Epidermal melanocyte (primary cell): ENCODE data around the gene PTH1R.

ENCODE experiments used
- DNase-seq: peaks from one replicate; pipeline ENCODE4 v3.0.0; 2011; ENCODE audit warnings: low spot score; ENCODE audit not compliant: insufficient read length

The PTH1R gene

GRCh38 chr3:46928282-46928681 lies 50.8 kb downstream of the PTH1R start:
- no peak for DNase-seq

- no peak for DNase-seq
Observed at GRCh38 chr3:46929324-46929723, 51.8 kb downstream of the PTH1R start.

GRCh38 chr3:46930166-46930944 lies 52.8 kb downstream of the PTH1R start:
- DNase-seq, result no peak

GRCh38 chr3:46930945-46931403 lies 53.5 kb downstream of the PTH1R start:
- peak; percentile 76 for DNase-seq

- DNase-seq, result peak; percentile 76
Observed at GRCh38 chr3:46931631-46932331, 54.3 kb downstream of the PTH1R start.

GRCh38 chr3:46932455-46933225 lies 55.1 kb downstream of the PTH1R start:
- DNase-seq, result no peak

GRCh38 chr3:46933261-46933660 lies 55.7 kb downstream of the PTH1R start:
- DNase-seq, result no peak

GRCh38 chr3:46934072-46934471 lies 56.6 kb downstream of the PTH1R start:
- no peak for DNase-seq

- DNase-seq, result no peak
Observed at GRCh38 chr3:46934498-46935167, 57.1 kb downstream of the PTH1R start.

GRCh38 chr3:46935168-46935858 lies 57.8 kb downstream of the PTH1R start:
- DNase-seq, result peak; percentile 88

- DNase-seq, result no peak
Observed at GRCh38 chr3:46935989-46936558, 58.6 kb downstream of the PTH1R start.

- DNase-seq, result no peak
Observed at GRCh38 chr3:46936733-46937250, 59.3 kb downstream of the PTH1R start.

GRCh38 chr3:46938118-46938517 lies 60.6 kb downstream of the PTH1R start:
- no peak for DNase-seq

GRCh38 chr3:46939578-46940445 lies 62.3 kb downstream of the PTH1R start:
- DNase-seq, result no peak

GRCh38 chr3:46942076-46942475 lies 64.6 kb downstream of the PTH1R start:
- no peak for DNase-seq

- DNase-seq, result no peak
Observed at GRCh38 chr3:46942481-46943236, 65.1 kb downstream of the PTH1R start.

GRCh38 chr3:46943237-46944187 lies 66.0 kb downstream of the PTH1R start:
- no peak for DNase-seq
